DOHH2 (cell line): Measurements from ENCODE around the gene KIF26A.

Experiments used
- CTCF ChIP-seq: fragments of 200-600 bp; sonication (generic); IDR thresholded peaks from one replicate; pipeline ENCODE4 v1.5.1; 2014; ENCODE audit warnings: antibody characterized with exemption, mild to moderate bottlenecking, low read depth, low read length; ENCODE audit not compliant: poor library complexity, severe bottlenecking
- EZH2phosphoT487 ChIP-seq: fragments of 200-600 bp; sonication (generic); IDR thresholded peaks from 2 replicates; pipeline ENCODE4 v1.6.1; 2017; ENCODE audit warnings: borderline replicate concordance, mild to moderate bottlenecking, antibody characterized with exemption, low read length, moderate library complexity, mixed read lengths

GRCh38 chr14:104091061-104091926 is 47.1 kb upstream of the KIF26A start:
- TF ChIP-seq CTCF (no peak), EZH2phosphoT487 (no peak)
